ENCODE data around the gene ARHGAP44.
"Not testable (repeated sequence)": the region's sequence is repeated elsewhere in the genome, so short reads cannot be mapped to it uniquely, and the experiment has no call there.

Gene ARHGAP44

GRCh38 chr17:12964840-12965239 lies 175.5 kb downstream of the ARHGAP44 start:
- no peak for DNase-seq

GRCh38 chr17:12965988-12966387 lies 176.7 kb downstream of the ARHGAP44 start:
- no peak for DNase-seq

- no peak for DNase-seq
Observed at GRCh38 chr17:12966413-12966812, 177.1 kb downstream of the ARHGAP44 start.

GRCh38 chr17:12967962-12968361 lies 178.7 kb downstream of the ARHGAP44 start:
- no peak for DNase-seq

- DNase-seq, result no peak
Observed at GRCh38 chr17:12973496-12974004, 184.3 kb downstream of the ARHGAP44 start.

- DNase-seq, result no peak
Observed at GRCh38 chr17:12974005-12974531, 184.8 kb downstream of the ARHGAP44 start.

GRCh38 chr17:12977008-12977751 lies 187.9 kb downstream of the ARHGAP44 start:
- no peak for DNase-seq

GRCh38 chr17:12978787-12979186 lies 189.5 kb downstream of the ARHGAP44 start:
- not testable (repeated sequence) for DNase-seq

- no peak for DNase-seq
Observed at GRCh38 chr17:12979246-12979645, 189.9 kb downstream of the ARHGAP44 start.

GRCh38 chr17:12979826-12980500 lies 190.7 kb downstream of the ARHGAP44 start:
- no peak for DNase-seq

GRCh38 chr17:12982224-12982623 lies 192.9 kb downstream of the ARHGAP44 start:
- no peak for DNase-seq

GRCh38 chr17:12983991-12984884 lies 194.9 kb downstream of the ARHGAP44 start:
- DNase-seq, result no peak

- peak; percentile 90 for DNase-seq
Observed at GRCh38 chr17:12985431-12986293, 196.4 kb downstream of the ARHGAP44 start.

- DNase-seq, result peak; percentile 83
Observed at GRCh38 chr17:12987120-12987519, 197.8 kb downstream of the ARHGAP44 start.

GRCh38 chr17:12990041-12990808 lies 200.9 kb downstream of the ARHGAP44 start:
- peak; percentile 29 for DNase-seq

- DNase-seq, result no peak
Observed at GRCh38 chr17:12990926-12991325, 201.6 kb downstream of the ARHGAP44 start.

GRCh38 chr17:12992676-12993075 lies 203.4 kb downstream of the ARHGAP44 start:
- no peak for DNase-seq

GRCh38 chr17:12993631-12994030 lies 204.3 kb downstream of the ARHGAP44 start:
- DNase-seq, result no peak

- no peak for DNase-seq
Observed at GRCh38 chr17:12994341-12995074, 205.2 kb downstream of the ARHGAP44 start.
